ENCODE results near the gene RGCC.

DNA sequence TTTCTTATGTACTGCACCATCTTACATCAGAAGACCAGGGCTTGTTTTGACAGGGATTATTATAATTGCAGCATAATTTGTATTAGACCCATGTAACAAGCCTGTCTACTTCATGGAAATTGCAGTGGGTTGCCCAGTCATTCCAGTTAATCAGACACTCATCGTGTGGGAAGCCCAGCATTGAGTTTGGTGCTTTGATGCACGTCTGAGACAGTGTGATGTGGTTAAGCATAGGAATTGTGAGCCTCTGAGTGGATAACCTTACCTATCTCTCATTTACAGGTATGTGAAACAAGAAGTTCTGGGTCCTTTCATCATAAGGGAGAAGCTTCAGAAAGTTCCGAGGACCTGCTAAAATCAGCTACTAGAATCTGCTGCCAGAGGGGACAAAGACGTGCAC lies 12.8 kb downstream of the RGCC start:
- TF ChIP-seq, protein P1, sequence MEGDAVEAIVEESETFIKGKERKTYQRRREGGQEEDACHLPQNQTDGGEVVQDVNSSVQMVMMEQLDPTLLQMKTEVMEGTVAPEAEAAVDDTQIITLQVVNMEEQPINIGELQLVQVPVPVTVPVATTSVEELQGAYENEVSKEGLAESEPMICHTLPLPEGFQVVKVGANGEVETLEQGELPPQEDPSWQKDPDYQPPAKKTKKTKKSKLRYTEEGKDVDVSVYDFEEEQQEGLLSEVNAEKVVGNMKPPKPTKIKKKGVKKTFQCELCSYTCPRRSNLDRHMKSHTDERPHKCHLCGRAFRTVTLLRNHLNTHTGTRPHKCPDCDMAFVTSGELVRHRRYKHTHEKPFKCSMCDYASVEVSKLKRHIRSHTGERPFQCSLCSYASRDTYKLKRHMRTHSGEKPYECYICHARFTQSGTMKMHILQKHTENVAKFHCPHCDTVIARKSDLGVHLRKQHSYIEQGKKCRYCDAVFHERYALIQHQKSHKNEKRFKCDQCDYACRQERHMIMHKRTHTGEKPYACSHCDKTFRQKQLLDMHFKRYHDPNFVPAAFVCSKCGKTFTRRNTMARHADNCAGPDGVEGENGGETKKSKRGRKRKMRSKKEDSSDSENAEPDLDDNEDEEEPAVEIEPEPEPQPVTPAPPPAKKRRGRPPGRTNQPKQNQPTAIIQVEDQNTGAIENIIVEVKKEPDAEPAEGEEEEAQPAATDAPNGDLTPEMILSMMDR (IDR thresholded peaks at IDR 0.05): no peak
- no peak for TF ChIP-seq POLR2A (IDR thresholded peaks at IDR 0.05)

Data from uterus (tissue), 2 donors.